HepG2 (cell line): ENCODE results near the gene TUBB4B. TPM values are rescaled to one million over a fixed set of nuclear protein-coding genes. Genes with fewer than 3 reads are reported as not detected.
A peak's percentile ranks its signal among the peaks of the same experiment; 100 is the strongest.

ENCODE experiments used
- ADNP ChIP-seq: sonication (generic); formaldehyde crosslinking; IDR thresholded peaks from 2 replicates; pipeline ENCODE4 v1.4.0; 2020; ENCODE audit warnings: missing genetic modification reagents
- ELF1 ChIP-seq: sonication (generic); formaldehyde crosslinking; IDR thresholded peaks from 2 replicates; pipeline ENCODE4 v1.4.0; 2020; ENCODE audit warnings: missing genetic modification reagents
- GTF2F1 ChIP-seq: fragments of 150-350 bp; IDR thresholded peaks from 2 replicates; pipeline ENCODE4 v1.6.1; 2014; ENCODE audit warnings: low read length
- KLF15 ChIP-seq: sonication (generic); formaldehyde crosslinking; IDR thresholded peaks from 2 replicates; pipeline ENCODE4 v1.8.1; 2023; ENCODE audit warnings: borderline replicate concordance, mild to moderate bottlenecking, inconsistent platforms, missing genetic modification reagents, mixed read lengths
- LCORL ChIP-seq, 2 experiments: fragments of 450-650 bp in 1 of 2; sonication (generic) in 1 of 2; formaldehyde crosslinking in 1 of 2; IDR thresholded peaks; 2 replicates each; pipeline versions ENCODE4 v1.5.0 to v1.6.1; 2017 to 2020; ENCODE audit warnings: antibody characterized with exemption in 1 of 2, missing genetic modification reagents in 1 of 2
- MEIS1 ChIP-seq: sonication (generic); formaldehyde crosslinking; IDR thresholded peaks from 2 replicates; pipeline ENCODE4 v1.9.0; 2021; ENCODE audit warnings: mild to moderate bottlenecking, missing genetic modification reagents, moderate library complexity, borderline replicate concordance
- TAF1 ChIP-seq: sonication (generic); formaldehyde crosslinking; IDR thresholded peaks from 2 replicates; pipeline ENCODE4 v1.4.0; 2020; ENCODE audit warnings: missing genetic modification reagents
- TBX3 ChIP-seq: fragments of 450-650 bp; IDR thresholded peaks from 2 replicates; pipeline ENCODE4 v1.6.1; 2017; ENCODE audit warnings: antibody characterized with exemption, mild to moderate bottlenecking, inconsistent platforms, borderline replicate concordance
- ZNF205 ChIP-seq: IDR thresholded peaks from 2 replicates; pipeline ENCODE4 v1.6.1; 2018; ENCODE audit warnings: missing biosample characterization, missing genetic modification reagents
- ZNF256 ChIP-seq: sonication (generic); formaldehyde crosslinking; conservative IDR thresholded peaks from 2 replicates; pipeline ENCODE4 v1.4.0; 2020; ENCODE audit warnings: missing genetic modification reagents
- ZNF329 ChIP-seq: sonication (generic); formaldehyde crosslinking; IDR thresholded peaks from 2 replicates; pipeline ENCODE4 v1.9.0; 2021; ENCODE audit warnings: low read depth, mild to moderate bottlenecking, missing genetic modification reagents
- ZNF564 ChIP-seq: sonication (generic); formaldehyde crosslinking; IDR thresholded peaks from 2 replicates; pipeline ENCODE4 v1.8.1; 2023; ENCODE audit warnings: mild to moderate bottlenecking, missing genetic modification reagents
- ZNF703 ChIP-seq: sonication (generic); formaldehyde crosslinking; IDR thresholded peaks from 2 replicates; pipeline ENCODE4 v1.5.1; 2020; ENCODE audit warnings: missing genetic modification reagents, mild to moderate bottlenecking, moderate library complexity, borderline replicate concordance
- ZNF720 ChIP-seq: sonication (generic); formaldehyde crosslinking; IDR thresholded peaks from 2 replicates; pipeline ENCODE4 v1.4.0; 2020; ENCODE audit warnings: missing genetic modification reagents
- ZNF773 ChIP-seq: sonication (generic); formaldehyde crosslinking; IDR thresholded peaks from 2 replicates; pipeline ENCODE4 v1.4.0; 2020; ENCODE audit warnings: missing genetic modification reagents, borderline replicate concordance
- ZNF782 ChIP-seq: sonication (generic); formaldehyde crosslinking; IDR thresholded peaks from 2 replicates; pipeline ENCODE4 v1.4.0; 2020; ENCODE audit warnings: missing genetic modification reagents, mild to moderate bottlenecking, borderline replicate concordance
- ZNF883 ChIP-seq: sonication (generic); formaldehyde crosslinking; IDR thresholded peaks from 2 replicates; pipeline ENCODE4 v1.5.1; 2020; ENCODE audit warnings: mild to moderate bottlenecking, missing genetic modification reagents; ENCODE audit errors: not compliant biosample characterization
- ZSCAN22 ChIP-seq: sonication (generic); formaldehyde crosslinking; IDR thresholded peaks from 2 replicates; pipeline ENCODE4 v1.4.0; 2020; ENCODE audit warnings: mild to moderate bottlenecking, missing genetic modification reagents
- polyA plus RNA-seq, 8 experiments: library from polyadenylated mRNA; depleted of rRNA in 3 of 8; stranded (reverse) in 7 of 8; unstranded in 1 of 8; fragments of >200 nt; fragmentation: Illumina TruSeq in 4 of 8; extraction: Trizol in 4 of 8; gene quantifications; 2 replicates each; pipeline versions ENCODE4 v1.2.1 to v1.2.3, GENCODE V29; 2011 to 2016; ENCODE audit warnings: low read depth in 4 of 8, missing spikeins in 1 of 8, mixed read lengths in 1 of 8; ENCODE audit not compliant: insufficient read depth in 1 of 8
- total RNA-seq, 5 experiments: library from RNA; depleted of rRNA; stranded (reverse); fragments of >200 nt; fragmentation: Illumina TruSeq; extraction: Trizol; gene quantifications; 2 replicates each; pipeline ENCODE4 v1.2.3, GENCODE V29; 2016; ENCODE audit warnings: low read depth in 1 of 5
- TF ChIP-seq, protein P1 (sequence below): sonication (generic); formaldehyde crosslinking; IDR thresholded peaks from 2 replicates; pipeline ENCODE4 v1.8.1; 2023; ENCODE audit warnings: mild to moderate bottlenecking, missing genetic modification reagents
- TF ChIP-seq, protein P2 (sequence below): IDR thresholded peaks from 2 replicates; pipeline ENCODE4 v1.6.1; 2018; ENCODE audit warnings: missing genetic modification reagents
- TF ChIP-seq, protein P3 (sequence below), 2 experiments: fragments of 450-650 bp in 1 of 2; sonication (generic) in 1 of 2; formaldehyde crosslinking; IDR thresholded peaks; 2 replicates each; pipeline versions ENCODE4 v1.5.0 to v1.8.0; 2020 to 2022; ENCODE audit warnings: mild to moderate bottlenecking in 1 of 2, missing genetic modification reagents in 1 of 2
- TF ChIP-seq, protein P4 (sequence below): sonication (generic); formaldehyde crosslinking; IDR thresholded peaks from 2 replicates; pipeline ENCODE4 v1.5.0; 2020; ENCODE audit warnings: missing genetic modification reagents, mild to moderate bottlenecking, borderline replicate concordance
- TF ChIP-seq, protein P5 (sequence below): sonication (generic); formaldehyde crosslinking; conservative IDR thresholded peaks from 2 replicates; pipeline ENCODE4 v1.5.0; 2020; ENCODE audit warnings: missing genetic modification reagents

The TUBB4B gene
- total and polyA plus RNA-seq, 2 of the 13 experiments (the other 11 are each of a cell fraction or from before 2014, with no cell fraction given), result 182 to 412 TPM

DNA sequence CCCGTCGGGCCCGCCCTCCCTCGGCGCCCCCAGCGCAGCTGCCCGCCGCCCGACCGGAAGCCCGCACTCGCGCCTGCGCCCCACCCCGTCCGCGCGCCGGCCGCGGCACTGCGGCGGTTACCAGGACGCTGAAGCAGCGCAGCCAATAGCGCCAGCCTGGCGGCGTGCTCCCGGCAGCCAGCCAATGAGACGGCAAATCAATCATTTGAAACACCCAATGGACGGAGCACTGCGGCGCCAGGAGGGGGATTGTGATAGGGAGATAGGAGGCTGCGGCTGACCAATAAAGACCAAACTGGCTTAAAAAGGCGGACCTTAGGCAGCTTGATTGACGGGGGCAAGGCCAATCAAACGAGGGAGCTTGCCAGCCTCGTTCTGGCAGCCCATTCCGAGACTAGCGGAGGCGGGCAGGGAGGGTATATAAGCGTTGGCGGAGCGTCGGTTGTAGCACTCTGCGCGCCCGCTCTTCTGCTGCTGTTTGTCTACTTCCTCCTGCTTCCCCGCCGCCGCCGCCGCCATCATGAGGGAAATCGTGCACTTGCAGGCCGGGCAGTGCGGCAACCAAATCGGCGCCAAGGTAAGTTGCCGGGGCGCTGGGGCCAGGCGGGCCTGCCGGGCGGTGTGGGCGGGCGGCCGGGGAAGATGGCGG is at the start of gene TUBB4B (continued):
- TF ChIP-seq KLF15 (CRISPR knock-in tag) (peak; percentile 76; the same call in 1 of the 2 replicates), ZNF564 (peak; percentile 24; the same call in 1 of the 2 replicates), LCORL (IDR thresholded peaks at IDR 0.05) (no peak), LCORL (CRISPR knock-in tag; IDR thresholded peaks at IDR 0.05) (no peak), ZNF883 (CRISPR knock-in tag) (no peak), ZNF773 (CRISPR knock-in tag) (peak; percentile 96), ADNP (no peak), ZNF329 (peak; percentile 73; the same call in 1 of the 2 replicates), ELF1 (CRISPR knock-in tag) (peak; percentile 27; the same call in 1 of the 2 replicates), ZNF205 (CRISPR knock-in tag) (peak; percentile 86), TBX3 (no peak; the same call in 1 of the 2 replicates), MEIS1 (no peak), ZSCAN22 (CRISPR knock-in tag) (no peak), ZNF256 (CRISPR knock-in tag) (0 out of 2 replicates have a peak, but pooled peaks have one; percentile 62), TAF1 (CRISPR knock-in tag) (peak; percentile 97), GTF2F1 (peak; percentile 98), ZNF703 (no peak), ZNF782 (CRISPR knock-in tag) (no peak), ZNF720 (CRISPR knock-in tag) (peak; percentile 62; the same call in 1 of the 2 replicates)
- TF ChIP-seq, protein P1, sequence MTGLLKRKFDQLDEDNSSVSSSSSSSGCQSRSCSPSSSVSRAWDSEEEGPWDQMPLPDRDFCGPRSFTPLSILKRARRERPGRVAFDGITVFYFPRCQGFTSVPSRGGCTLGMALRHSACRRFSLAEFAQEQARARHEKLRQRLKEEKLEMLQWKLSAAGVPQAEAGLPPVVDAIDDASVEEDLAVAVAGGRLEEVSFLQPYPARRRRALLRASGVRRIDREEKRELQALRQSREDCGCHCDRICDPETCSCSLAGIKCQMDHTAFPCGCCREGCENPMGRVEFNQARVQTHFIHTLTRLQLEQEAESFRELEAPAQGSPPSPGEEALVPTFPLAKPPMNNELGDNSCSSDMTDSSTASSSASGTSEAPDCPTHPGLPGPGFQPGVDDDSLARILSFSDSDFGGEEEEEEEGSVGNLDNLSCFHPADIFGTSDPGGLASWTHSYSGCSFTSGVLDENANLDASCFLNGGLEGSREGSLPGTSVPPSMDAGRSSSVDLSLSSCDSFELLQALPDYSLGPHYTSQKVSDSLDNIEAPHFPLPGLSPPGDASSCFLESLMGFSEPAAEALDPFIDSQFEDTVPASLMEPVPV (CRISPR knock-in tag), result no peak
- TF ChIP-seq, protein P2, sequence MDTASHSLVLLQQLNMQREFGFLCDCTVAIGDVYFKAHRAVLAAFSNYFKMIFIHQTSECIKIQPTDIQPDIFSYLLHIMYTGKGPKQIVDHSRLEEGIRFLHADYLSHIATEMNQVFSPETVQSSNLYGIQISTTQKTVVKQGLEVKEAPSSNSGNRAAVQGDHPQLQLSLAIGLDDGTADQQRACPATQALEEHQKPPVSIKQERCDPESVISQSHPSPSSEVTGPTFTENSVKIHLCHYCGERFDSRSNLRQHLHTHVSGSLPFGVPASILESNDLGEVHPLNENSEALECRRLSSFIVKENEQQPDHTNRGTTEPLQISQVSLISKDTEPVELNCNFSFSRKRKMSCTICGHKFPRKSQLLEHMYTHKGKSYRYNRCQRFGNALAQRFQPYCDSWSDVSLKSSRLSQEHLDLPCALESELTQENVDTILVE (CRISPR knock-in tag), result no peak; the same call in 1 of the 2 replicates
- TF ChIP-seq, protein P3, sequence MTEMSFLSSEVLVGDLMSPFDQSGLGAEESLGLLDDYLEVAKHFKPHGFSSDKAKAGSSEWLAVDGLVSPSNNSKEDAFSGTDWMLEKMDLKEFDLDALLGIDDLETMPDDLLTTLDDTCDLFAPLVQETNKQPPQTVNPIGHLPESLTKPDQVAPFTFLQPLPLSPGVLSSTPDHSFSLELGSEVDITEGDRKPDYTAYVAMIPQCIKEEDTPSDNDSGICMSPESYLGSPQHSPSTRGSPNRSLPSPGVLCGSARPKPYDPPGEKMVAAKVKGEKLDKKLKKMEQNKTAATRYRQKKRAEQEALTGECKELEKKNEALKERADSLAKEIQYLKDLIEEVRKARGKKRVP (CRISPR knock-in tag; IDR thresholded peaks at IDR 0.05), result no peak
- TF ChIP-seq, protein P4, sequence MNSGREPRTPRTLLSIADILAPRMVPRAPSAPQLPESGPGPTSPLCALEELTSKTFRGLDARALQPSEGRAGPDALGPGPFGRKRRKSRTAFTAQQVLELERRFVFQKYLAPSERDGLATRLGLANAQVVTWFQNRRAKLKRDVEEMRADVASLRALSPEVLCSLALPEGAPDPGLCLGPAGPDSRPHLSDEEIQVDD, result no peak
- TF ChIP-seq, protein P5, sequence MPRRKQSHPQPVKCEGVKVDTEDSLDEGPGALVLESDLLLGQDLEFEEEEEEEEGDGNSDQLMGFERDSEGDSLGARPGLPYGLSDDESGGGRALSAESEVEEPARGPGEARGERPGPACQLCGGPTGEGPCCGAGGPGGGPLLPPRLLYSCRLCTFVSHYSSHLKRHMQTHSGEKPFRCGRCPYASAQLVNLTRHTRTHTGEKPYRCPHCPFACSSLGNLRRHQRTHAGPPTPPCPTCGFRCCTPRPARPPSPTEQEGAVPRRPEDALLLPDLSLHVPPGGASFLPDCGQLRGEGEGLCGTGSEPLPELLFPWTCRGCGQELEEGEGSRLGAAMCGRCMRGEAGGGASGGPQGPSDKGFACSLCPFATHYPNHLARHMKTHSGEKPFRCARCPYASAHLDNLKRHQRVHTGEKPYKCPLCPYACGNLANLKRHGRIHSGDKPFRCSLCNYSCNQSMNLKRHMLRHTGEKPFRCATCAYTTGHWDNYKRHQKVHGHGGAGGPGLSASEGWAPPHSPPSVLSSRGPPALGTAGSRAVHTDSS (CRISPR knock-in tag), result 0 out of 2 replicates have a peak, but pooled peaks have one; percentile 76
